ENCODE results near the gene PRMT7.
A peak's percentile ranks its signal among the peaks of the same experiment; 100 is the strongest.
"Not testable (repeated sequence)": the region's sequence is repeated elsewhere in the genome, so short reads cannot be mapped to it uniquely, and the experiment has no call there.

PRMT7 gene

GRCh38 chr16:68283801-68284598, 26.8 kb upstream of the PRMT7 start:
- no peaks in the 10 kb centered on the region for H3K36me3 ChIP-seq (ENCODE audit: control insufficient read depth, insufficient read depth, low read length)
- H3K27ac ChIP-seq (ENCODE audit: insufficient read depth, low read length, poor library complexity, severe bottlenecking), result peak overlapping the region; percentile 73
- no peaks in the 10 kb centered on the region for H3K9me3 ChIP-seq (ENCODE audit: control insufficient read depth, low read length)
- DNase-seq, result no peak
- no peaks in the 10 kb centered on the region for H3K27me3 ChIP-seq (replicated peaks; ENCODE audit: control insufficient read depth, insufficient read depth, low read length, poor library complexity, severe bottlenecking)
- H3K4me1 ChIP-seq (ENCODE audit: control insufficient read depth, insufficient read depth, low read length, poor library complexity, severe bottlenecking), result peaks cover 92% of the 10 kb centered on the region
- peak overlapping the region; percentile 40 for H3K4me3 ChIP-seq (ENCODE audit: insufficient read depth, low read depth, low read length, poor library complexity, severe bottlenecking)

GRCh38 chr16:68284847-68285246, 26.0 kb upstream of the PRMT7 start:
- no peak for DNase-seq
- peak overlapping the region; percentile 36 for H3K4me3 ChIP-seq (ENCODE audit: insufficient read depth, low read depth, low read length, poor library complexity, severe bottlenecking)
- peaks cover 97% of the 10 kb centered on the region for H3K4me1 ChIP-seq (ENCODE audit: control insufficient read depth, insufficient read depth, low read length, poor library complexity, severe bottlenecking)
- H3K36me3 ChIP-seq (ENCODE audit: control insufficient read depth, insufficient read depth, low read length), result no peaks in the 10 kb centered on the region
- no peaks in the 10 kb centered on the region for H3K9me3 ChIP-seq (ENCODE audit: control insufficient read depth, low read length)
- H3K27ac ChIP-seq (ENCODE audit: insufficient read depth, low read length, poor library complexity, severe bottlenecking), result peak overlapping the region; percentile 73
- H3K27me3 ChIP-seq (replicated peaks; ENCODE audit: control insufficient read depth, insufficient read depth, low read length, poor library complexity, severe bottlenecking), result no peaks in the 10 kb centered on the region

- Histone ChIP-seq H3K4me1 (ENCODE audit: control insufficient read depth, insufficient read depth, low read length, poor library complexity, severe bottlenecking) (peaks cover 98% of the 10 kb centered on the region), H3K27ac (ENCODE audit: insufficient read depth, low read length, poor library complexity, severe bottlenecking) (peak overlapping the region; percentile 73), H3K9me3 (ENCODE audit: control insufficient read depth, low read length) (no peaks in the 10 kb centered on the region), H3K36me3 (ENCODE audit: control insufficient read depth, insufficient read depth, low read length) (peaks cover 4% of the 10 kb centered on the region), H3K27me3 (replicated peaks; ENCODE audit: control insufficient read depth, insufficient read depth, low read length, poor library complexity, severe bottlenecking) (no peaks in the 10 kb centered on the region), H3K4me3 (ENCODE audit: insufficient read depth, low read depth, low read length, poor library complexity, severe bottlenecking) (peak overlapping the region; percentile 36)
- DNase-seq, result no peak
Measured at GRCh38 chr16:68285683-68286082, 25.1 kb upstream of the PRMT7 start.

GRCh38 chr16:68286153-68287074, 24.4 kb upstream of the PRMT7 start:
- H3K27ac ChIP-seq (ENCODE audit: insufficient read depth, low read length, poor library complexity, severe bottlenecking), result peak overlapping the region; percentile 73
- peaks cover 98% of the 10 kb centered on the region for H3K4me1 ChIP-seq (ENCODE audit: control insufficient read depth, insufficient read depth, low read length, poor library complexity, severe bottlenecking)
- H3K9me3 ChIP-seq (ENCODE audit: control insufficient read depth, low read length), result no peaks in the 10 kb centered on the region
- peaks cover 10% of the 10 kb centered on the region for H3K36me3 ChIP-seq (ENCODE audit: control insufficient read depth, insufficient read depth, low read length)
- DNase-seq, result no peak
- H3K4me3 ChIP-seq (ENCODE audit: insufficient read depth, low read depth, low read length, poor library complexity, severe bottlenecking), result peak overlapping the region; percentile 36
- H3K27me3 ChIP-seq (replicated peaks; ENCODE audit: control insufficient read depth, insufficient read depth, low read length, poor library complexity, severe bottlenecking), result no peaks in the 10 kb centered on the region

- peak in 2 of 3 donors; percentile 14 to 32 for DNase-seq
- H3K4me3 ChIP-seq (ENCODE audit: insufficient read depth, low read depth, low read length, poor library complexity, severe bottlenecking), result peak overlapping the region; percentile 20
Measured at GRCh38 chr16:68287276-68288251, 23.3 kb upstream of the PRMT7 start.

GRCh38 chr16:68288252-68288650, 22.6 kb upstream of the PRMT7 start:
- H3K36me3 ChIP-seq (ENCODE audit: control insufficient read depth, insufficient read depth, low read length), result peaks cover 22% of the 10 kb centered on the region
- peaks cover 95% of the 10 kb centered on the region for H3K4me1 ChIP-seq (ENCODE audit: control insufficient read depth, insufficient read depth, low read length, poor library complexity, severe bottlenecking)
- no peaks in the 10 kb centered on the region for H3K27me3 ChIP-seq (replicated peaks; ENCODE audit: control insufficient read depth, insufficient read depth, low read length, poor library complexity, severe bottlenecking)
- DNase-seq, result no peak
- no peaks in the 10 kb centered on the region for H3K9me3 ChIP-seq (ENCODE audit: control insufficient read depth, low read length)
- no peak overlapping the region for H3K4me3 ChIP-seq (ENCODE audit: insufficient read depth, low read depth, low read length, poor library complexity, severe bottlenecking)
- H3K27ac ChIP-seq (ENCODE audit: insufficient read depth, low read length, poor library complexity, severe bottlenecking), result peak overlapping the region; percentile 73

More at GRCh38 chr16:68287276-68288251, 23.3 kb upstream of the PRMT7 start:
- H3K27ac ChIP-seq (ENCODE audit: insufficient read depth, low read length, poor library complexity, severe bottlenecking), result peak overlapping the region; percentile 73
- H3K4me1 ChIP-seq (ENCODE audit: control insufficient read depth, insufficient read depth, low read length, poor library complexity, severe bottlenecking), result peaks cover 98% of the 10 kb centered on the region
- no peaks in the 10 kb centered on the region for H3K9me3 ChIP-seq (ENCODE audit: control insufficient read depth, low read length)
- no peaks in the 10 kb centered on the region for H3K27me3 ChIP-seq (replicated peaks; ENCODE audit: control insufficient read depth, insufficient read depth, low read length, poor library complexity, severe bottlenecking)
- H3K36me3 ChIP-seq (ENCODE audit: control insufficient read depth, insufficient read depth, low read length), result peaks cover 18% of the 10 kb centered on the region

- Histone ChIP-seq H3K27ac (ENCODE audit: insufficient read depth, low read length, poor library complexity, severe bottlenecking) (peak overlapping the region; percentile 73), H3K36me3 (ENCODE audit: control insufficient read depth, insufficient read depth, low read length) (peaks cover 27% of the 10 kb centered on the region), H3K4me1 (ENCODE audit: control insufficient read depth, insufficient read depth, low read length, poor library complexity, severe bottlenecking) (peaks cover 90% of the 10 kb centered on the region)
- not testable (repeated sequence) for H3K4me3 ChIP-seq (ENCODE audit: insufficient read depth, low read depth, low read length, poor library complexity, severe bottlenecking); H3K9me3 ChIP-seq (ENCODE audit: control insufficient read depth, low read length); DNase-seq; H3K27me3 ChIP-seq (replicated peaks; ENCODE audit: control insufficient read depth, insufficient read depth, low read length, poor library complexity, severe bottlenecking)
Measured at GRCh38 chr16:68288796-68289195, 22.0 kb upstream of the PRMT7 start.

GRCh38 chr16:68289202-68289601, 21.6 kb upstream of the PRMT7 start:
- H3K4me3 ChIP-seq (ENCODE audit: insufficient read depth, low read depth, low read length, poor library complexity, severe bottlenecking), result no peak overlapping the region
- DNase-seq, result no peak
- no peaks in the 10 kb centered on the region for H3K27me3 ChIP-seq (replicated peaks; ENCODE audit: control insufficient read depth, insufficient read depth, low read length, poor library complexity, severe bottlenecking)
- peak overlapping the region; percentile 60 for H3K27ac ChIP-seq (ENCODE audit: insufficient read depth, low read length, poor library complexity, severe bottlenecking)
- H3K36me3 ChIP-seq (ENCODE audit: control insufficient read depth, insufficient read depth, low read length), result peaks cover 31% of the 10 kb centered on the region
- H3K4me1 ChIP-seq (ENCODE audit: control insufficient read depth, insufficient read depth, low read length, poor library complexity, severe bottlenecking), result peaks cover 86% of the 10 kb centered on the region
- no peaks in the 10 kb centered on the region for H3K9me3 ChIP-seq (ENCODE audit: control insufficient read depth, low read length)

GRCh38 chr16:68289621-68290329, 21.0 kb upstream of the PRMT7 start:
- no peaks in the 10 kb centered on the region for H3K27me3 ChIP-seq (replicated peaks; ENCODE audit: control insufficient read depth, insufficient read depth, low read length, poor library complexity, severe bottlenecking)
- peak overlapping the region; percentile 12 for H3K4me3 ChIP-seq (ENCODE audit: insufficient read depth, low read depth, low read length, poor library complexity, severe bottlenecking)
- peak in 1 of 3 donors; percentile 25 for DNase-seq
- peaks cover 36% of the 10 kb centered on the region for H3K36me3 ChIP-seq (ENCODE audit: control insufficient read depth, insufficient read depth, low read length)
- peaks cover 80% of the 10 kb centered on the region for H3K4me1 ChIP-seq (ENCODE audit: control insufficient read depth, insufficient read depth, low read length, poor library complexity, severe bottlenecking)
- H3K9me3 ChIP-seq (ENCODE audit: control insufficient read depth, low read length), result no peaks in the 10 kb centered on the region
- peak overlapping the region; percentile 60 for H3K27ac ChIP-seq (ENCODE audit: insufficient read depth, low read length, poor library complexity, severe bottlenecking)
